ENCODE measurements around the gene CSDE1.
"Not testable (repeated sequence)": the region's sequence is repeated elsewhere in the genome, so short reads cannot be mapped to it uniquely, and the experiment has no call there.

The CSDE1 gene

GRCh38 chr1:114757455-114758255, at the start of gene CSDE1:
CSDE1 (minus strand) TSS chr1:114757984; CDS start chr1:114739890, 18,094 bp downstream.
- in situ Hi-C loops (cut with MboI; ENCODE audit: low sequenced_read_pairs): no loop called here

- in situ Hi-C loops (cut with MboI; ENCODE audit: low sequenced_read_pairs): not testable (repeated sequence)
Observed at GRCh38 chr1:114804449-114804848, 46.7 kb upstream of the CSDE1 start.

DNA sequence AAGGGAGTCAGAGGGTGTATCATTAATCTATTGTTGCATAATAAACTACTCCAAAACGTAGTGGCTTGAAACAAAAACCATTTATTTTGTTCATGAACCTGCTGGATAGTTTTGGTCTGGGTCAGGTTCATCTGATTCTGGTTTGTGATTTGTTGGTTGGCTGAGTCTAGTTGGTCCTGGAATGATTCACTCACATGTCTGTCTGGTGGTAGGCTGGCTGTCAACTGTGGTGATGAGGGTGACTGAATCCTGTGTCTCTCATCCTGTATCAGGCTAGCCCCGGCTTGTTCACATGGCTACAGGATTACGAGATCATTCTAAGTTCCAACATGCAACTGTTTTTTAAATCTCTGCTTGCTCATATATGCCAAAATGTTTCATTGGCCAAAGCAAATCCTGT, 45.2 kb upstream of the CSDE1 start:
- in situ Hi-C loops (cut with MboI; ENCODE audit: low sequenced_read_pairs): no loop called here

GRCh38 chr1:114794038-114794437, 36.3 kb upstream of the CSDE1 start:
- in situ Hi-C loops (cut with MboI; ENCODE audit: low sequenced_read_pairs): no loop called here

GRCh38 chr1:114790581-114790980, 32.8 kb upstream of the CSDE1 start:
- in situ Hi-C loops (cut with MboI; ENCODE audit: low sequenced_read_pairs): not testable (repeated sequence)

- in situ Hi-C loops (cut with MboI; ENCODE audit: low sequenced_read_pairs): not testable (repeated sequence)
Observed at GRCh38 chr1:114786440-114786839, 28.7 kb upstream of the CSDE1 start.

GRCh38 chr1:114782476-114782875, 24.7 kb upstream of the CSDE1 start:
- in situ Hi-C loops (cut with MboI; ENCODE audit: low sequenced_read_pairs): no loop called here

- in situ Hi-C loops (cut with MboI; ENCODE audit: low sequenced_read_pairs): no loop called here
Observed at GRCh38 chr1:114780344-114781226, 22.8 kb upstream of the CSDE1 start, which contains the start of gene SIKE1. SIKE1 (minus strand) TSS chr1:114780685; CDS start chr1:114780607, 78 bp downstream.

GRCh38 chr1:114779722-114780121, 21.9 kb upstream of the CSDE1 start:
- in situ Hi-C loops (cut with MboI; ENCODE audit: low sequenced_read_pairs): no loop called here

- in situ Hi-C loops (cut with MboI; ENCODE audit: low sequenced_read_pairs): not testable (repeated sequence)
Observed at GRCh38 chr1:114776726-114777125, 18.9 kb upstream of the CSDE1 start.

- in situ Hi-C loops (cut with MboI; ENCODE audit: low sequenced_read_pairs): no loop called here
Observed at GRCh38 chr1:114771992-114772391, 14.2 kb upstream of the CSDE1 start.

DNA sequence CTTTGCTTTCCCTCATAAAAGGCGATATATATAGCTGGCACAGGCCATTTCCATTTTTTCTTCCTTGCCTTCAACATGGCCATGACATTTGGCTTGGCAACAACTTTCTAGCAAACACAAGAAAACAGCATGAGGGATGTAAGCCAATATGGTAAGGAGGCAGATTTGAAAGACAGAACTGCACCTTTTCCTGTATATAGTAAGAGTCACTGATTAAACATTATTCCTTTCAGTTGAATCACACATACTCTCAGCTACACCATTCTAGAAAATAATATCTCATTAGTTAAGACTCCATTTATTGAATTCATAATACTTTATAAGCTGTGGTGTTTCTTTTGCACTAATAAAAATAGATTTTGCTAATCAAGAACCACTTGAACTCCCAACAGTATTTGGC, 13.2 kb upstream of the CSDE1 start:
- in situ Hi-C loops (cut with MboI; ENCODE audit: low sequenced_read_pairs): no loop called here

DNA sequence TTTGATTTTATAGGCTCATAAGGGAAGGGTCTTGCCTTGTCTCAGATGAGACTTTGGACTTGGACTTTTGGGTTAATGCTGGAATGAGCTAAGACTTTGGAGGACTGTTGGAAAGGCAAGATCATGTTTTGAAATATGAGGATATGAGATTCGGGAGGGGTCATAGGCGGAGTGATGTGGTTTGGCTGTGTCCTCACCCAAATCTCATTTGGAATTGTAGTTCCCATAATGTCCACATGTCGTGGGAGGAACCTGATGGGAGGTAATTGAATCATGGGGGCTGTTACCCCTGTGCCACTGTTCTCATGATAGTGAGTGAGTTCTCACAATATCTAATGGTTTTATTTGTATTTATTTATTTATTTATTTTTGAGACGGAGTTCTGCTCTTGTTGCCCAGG, 6.9 kb upstream of the CSDE1 start:
- in situ Hi-C loops (cut with MboI; ENCODE audit: low sequenced_read_pairs): no loop called here

DNA sequence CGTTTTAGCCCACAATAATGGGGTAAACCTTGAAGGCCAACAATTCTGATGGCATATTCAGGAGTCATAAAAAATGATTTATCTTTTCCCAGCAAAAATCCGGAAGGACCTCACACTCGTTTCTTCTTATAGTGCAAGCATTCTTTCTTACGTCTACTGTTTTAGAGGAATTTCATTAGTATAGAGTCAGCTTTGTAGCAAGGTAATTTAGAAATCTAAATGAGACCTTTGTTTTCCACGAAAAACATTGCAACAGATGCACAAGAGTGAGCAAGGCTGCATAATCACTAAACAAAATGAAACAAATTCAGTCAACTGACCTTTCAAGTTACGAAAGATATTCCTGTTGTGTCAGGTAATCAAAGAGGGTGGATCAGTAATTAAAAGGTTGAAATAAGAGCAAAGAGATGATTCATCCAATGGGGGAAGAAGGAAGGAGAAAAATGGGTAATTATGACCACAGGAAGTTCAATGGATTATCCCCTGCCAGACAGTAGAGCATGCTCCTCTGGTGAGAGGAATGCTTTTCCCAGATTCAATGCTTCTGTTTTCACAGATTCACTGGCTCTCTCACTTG, 560 bp upstream of the CSDE1 start:
- in situ Hi-C loops (cut with MboI; ENCODE audit: low sequenced_read_pairs): no loop called here

DNA sequence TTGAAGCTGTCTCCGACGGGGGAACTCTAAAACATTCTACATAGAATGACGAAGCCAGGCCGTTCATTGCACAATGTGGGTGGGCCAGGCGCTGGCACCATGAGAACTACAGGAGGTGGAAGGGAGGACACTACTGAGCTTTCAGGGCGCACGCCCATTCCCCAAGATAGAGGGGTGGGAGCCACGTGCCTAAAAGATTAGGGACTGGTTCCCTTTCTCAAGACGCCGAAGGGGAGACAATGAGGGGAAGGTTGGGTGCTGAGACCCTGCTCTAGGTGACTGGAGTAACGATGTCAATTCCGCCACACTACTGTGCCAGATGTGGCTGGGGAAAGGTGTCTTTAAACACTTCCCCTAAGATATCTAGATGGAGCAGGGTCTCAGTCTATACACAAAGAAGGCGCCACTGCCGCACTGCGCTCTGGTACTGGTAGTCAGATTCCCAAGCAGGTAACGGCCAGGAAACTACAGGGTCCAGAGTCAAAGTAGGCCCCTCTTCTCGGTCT, 782 bp downstream of the CSDE1 start:
- in situ Hi-C loops (cut with MboI; ENCODE audit: low sequenced_read_pairs): no loop called here

GRCh38 chr1:114756009-114756892, 1.5 kb downstream of the CSDE1 start:
- in situ Hi-C loops (cut with MboI; ENCODE audit: low sequenced_read_pairs): no loop called here

GRCh38 chr1:114755006-114755931, 2.5 kb downstream of the CSDE1 start:
- in situ Hi-C loops (cut with MboI; ENCODE audit: low sequenced_read_pairs): no loop called here

DNA sequence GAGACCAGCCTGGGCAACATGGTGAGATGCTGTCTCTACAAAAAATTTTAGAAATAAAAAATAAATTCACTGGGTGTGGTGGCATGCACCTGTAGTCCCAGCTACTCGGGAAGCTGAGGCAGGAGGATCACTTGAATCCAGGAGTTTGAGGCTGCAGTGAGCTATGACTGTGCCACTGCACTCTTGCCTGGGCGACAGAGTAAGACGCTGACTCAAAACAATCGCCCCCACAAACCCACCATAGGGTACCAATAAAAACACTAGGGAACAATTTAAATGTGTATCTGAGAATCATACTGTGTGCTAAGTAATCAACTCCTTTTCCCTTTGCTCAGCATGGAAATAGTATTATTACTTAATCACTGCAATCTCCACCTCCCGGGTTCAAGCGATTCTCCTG, 4.1 kb downstream of the CSDE1 start:
- in situ Hi-C loops (cut with MboI; ENCODE audit: low sequenced_read_pairs): not testable (repeated sequence)

DNA sequence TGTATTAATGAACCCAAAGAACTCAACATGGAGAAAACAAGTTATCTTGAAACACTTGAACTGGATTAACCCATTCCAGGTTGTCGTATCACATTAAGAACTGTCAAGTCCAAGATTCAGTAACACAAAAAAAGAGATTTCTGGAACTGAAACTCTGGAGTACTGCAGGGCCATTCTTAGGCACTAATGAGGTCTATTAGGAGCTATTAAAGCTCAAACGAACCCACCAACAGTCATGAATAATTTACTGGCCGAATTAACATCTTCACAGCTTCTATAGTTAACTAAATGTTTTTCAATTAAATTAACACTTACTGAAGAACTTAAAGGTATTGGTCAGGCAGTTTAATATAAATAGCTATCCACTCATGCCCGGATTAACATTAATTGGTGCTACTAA, 4.6 kb downstream of the CSDE1 start:
- in situ Hi-C loops (cut with MboI; ENCODE audit: low sequenced_read_pairs): no loop called here
